ENCODE measurements around the gene ANTXR2.

- TF ChIP-seq EZH2 (IDR thresholded peaks at IDR 0.05; ENCODE audit: borderline replicate concordance, low read depth, low read length, poor library complexity, severe bottlenecking) (no peak), CTCF (conservative IDR thresholded peaks at IDR 0.05; ENCODE audit: low read depth, low read length) (no peak)
Observed at GRCh38 chr4:80008971-80009370, 64.1 kb downstream of the ANTXR2 start.
